ENCODE data around the gene CNTN1. TPM values are rescaled to one million over a fixed set of nuclear protein-coding genes. Genes with fewer than 3 reads are reported as not detected.

The CNTN1 gene
- total and polyA plus RNA-seq, 9 of the 15 experiments (the other 6 are each of a cell fraction or from before 2014, with no cell fraction given): 0.16 TPM; not detected in 8

DNA sequence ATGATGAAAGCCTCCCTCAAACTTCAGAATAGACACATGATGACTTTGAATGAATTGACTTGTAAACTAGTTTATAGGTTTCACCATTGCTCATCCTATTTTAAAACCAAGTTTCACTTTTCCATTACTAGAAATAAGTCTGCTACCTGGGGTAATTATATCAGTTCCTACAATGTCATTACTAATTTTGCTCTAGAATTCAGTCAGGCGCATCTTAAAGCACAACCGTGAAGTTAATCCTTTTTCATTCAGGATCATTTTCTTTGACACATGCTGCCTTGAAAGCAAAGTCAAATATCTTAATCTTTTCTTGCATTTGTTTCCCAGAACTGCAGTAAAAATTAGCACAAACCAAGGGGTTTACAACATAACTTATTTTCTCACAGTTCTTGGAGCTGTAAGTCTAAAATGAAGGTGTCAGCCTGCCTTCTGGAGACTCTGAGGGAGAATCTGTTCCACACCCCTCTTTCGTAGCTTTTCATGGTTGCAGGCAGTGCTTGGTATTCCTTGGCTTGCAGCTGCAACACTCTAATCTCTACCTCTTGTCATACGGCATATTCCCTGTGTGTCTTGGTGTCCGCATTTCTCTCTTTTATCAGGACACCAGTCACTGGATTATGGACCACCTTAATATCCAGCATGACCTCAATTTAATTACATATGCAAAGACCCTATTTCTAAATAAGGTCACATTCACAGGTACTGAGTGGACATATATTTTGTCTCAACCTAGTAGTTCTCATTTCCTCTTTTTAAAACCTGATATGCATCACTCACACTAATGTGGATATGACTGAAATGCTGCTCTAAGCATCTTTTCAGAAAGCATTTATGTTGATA is 381.6 kb downstream of the CNTN1 start:
- Histone ChIP-seq H3K36me3 (ENCODE audit: control insufficient read depth, insufficient read depth, low read length) (no peaks in the 10 kb centered on the region), H2AFZ (ENCODE audit: low read depth, low read length) (no peak overlapping the region), H3K9ac (ENCODE audit: insufficient read depth in 1 of 2, low read depth in 2 of 2, low read length in 2 of 2) (no peak overlapping the region), H3K4me2 (ENCODE audit: insufficient read depth, low read length) (no peak overlapping the region), H3K9me1 (ENCODE audit: control insufficient read depth, insufficient read depth, low read length) (no peaks in the 10 kb centered on the region), H4K20me1 (replicated peaks; ENCODE audit: control insufficient read depth, insufficient read depth, low read length) (no peaks in the 10 kb centered on the region), H3K27ac (ENCODE audit: extremely low read depth, low read depth, low read length) (no peak overlapping the region), H3K4me3 (no peak overlapping the region), H3K79me2 (ENCODE audit: control insufficient read depth, insufficient read depth, low read length) (no peaks in the 10 kb centered on the region), H3K27me3 (ENCODE audit: control insufficient read depth in 2 of 2, insufficient read depth in 2 of 2, low read length in 2 of 2) (no peaks in the 10 kb centered on the region), H3K9me3 (replicated peaks; ENCODE audit: control insufficient read depth, insufficient read depth, low read depth, low read length) (no peaks in the 10 kb centered on the region), H3K4me1 (replicated peaks in 1 of 2; ENCODE audit: control insufficient read depth in 2 of 2, insufficient read depth in 2 of 2, low read length in 2 of 2) (no peaks in the 10 kb centered on the region)
- 2% methylated on average over 5 of the region's 5 CpGs for WGBS (ENCODE audit: insufficient coverage, low coverage, missing lambda C conversion rate)
- no TSS peak for BruUV-seq (replicated peaks)
- ATAC-seq (no peak), FAIRE-seq (no peak), DNase-seq (ENCODE audit: extremely low read depth in 1 of 4, low spot score in 3 of 4) (no peak)
- CTCF ChIA-PET (ENCODE audit: low intra/inter-chr PET ratio): no interaction called here
- POLR2A ChIA-PET: interaction anchor here (0.5 kb wide), 1 partner anchor 180 kb away, joined by 3 read pairs; no protein-coding TSS in a partner anchor
- in situ Hi-C loops (cut with MboI): no loop called here
- intact Hi-C loops (cut with micrococcal nuclease): no loop called here
- TF ChIP-seq RBBP5 (IDR thresholded peaks at IDR 0.05; ENCODE audit: borderline replicate concordance, insufficient read depth, low read length, poor library complexity, severe bottlenecking) (no peak), U2AF2 (optimal IDR thresholded peaks at IDR 0.05; ENCODE audit: low read depth, low read length) (no peak), COPS2 (conservative IDR thresholded peaks at IDR 0.05) (no peak), SREBF1 (IDR thresholded peaks at IDR 0.05; ENCODE audit: borderline replicate concordance, low read depth, low read length) (no peak), ZNF431 (CRISPR knock-in tag; IDR thresholded peaks at IDR 0.05) (no peak), PRMT5 (CRISPR knock-in tag; IDR thresholded peaks at IDR 0.05) (no peak), POLR3A (IDR thresholded peaks at IDR 0.05; ENCODE audit: borderline replicate concordance, extremely low read depth, insufficient read depth, insufficient read length) (no peak), ZNF77 (CRISPR knock-in tag; IDR thresholded peaks at IDR 0.05) (no peak), CREM (IDR thresholded peaks at IDR 0.05; ENCODE audit: low read depth) (no peak), U2AF1 (optimal IDR thresholded peaks at IDR 0.05; ENCODE audit: low read depth, low read length) (no peak), PHTF2 (CRISPR knock-in tag; IDR thresholded peaks at IDR 0.05) (no peak), CAMTA2 (CRISPR knock-in tag; conservative IDR thresholded peaks at IDR 0.05) (no peak), NFYB (IDR thresholded peaks at IDR 0.05; ENCODE audit: extremely low read depth, insufficient read length) (no peak)
- TF ChIP-seq, protein P1, sequence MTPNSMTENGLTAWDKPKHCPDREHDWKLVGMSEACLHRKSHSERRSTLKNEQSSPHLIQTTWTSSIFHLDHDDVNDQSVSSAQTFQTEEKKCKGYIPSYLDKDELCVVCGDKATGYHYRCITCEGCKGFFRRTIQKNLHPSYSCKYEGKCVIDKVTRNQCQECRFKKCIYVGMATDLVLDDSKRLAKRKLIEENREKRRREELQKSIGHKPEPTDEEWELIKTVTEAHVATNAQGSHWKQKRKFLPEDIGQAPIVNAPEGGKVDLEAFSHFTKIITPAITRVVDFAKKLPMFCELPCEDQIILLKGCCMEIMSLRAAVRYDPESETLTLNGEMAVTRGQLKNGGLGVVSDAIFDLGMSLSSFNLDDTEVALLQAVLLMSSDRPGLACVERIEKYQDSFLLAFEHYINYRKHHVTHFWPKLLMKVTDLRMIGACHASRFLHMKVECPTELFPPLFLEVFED (CRISPR knock-in tag; conservative IDR thresholded peaks at IDR 0.05): no peak
- TF ChIP-seq, protein P2, sequence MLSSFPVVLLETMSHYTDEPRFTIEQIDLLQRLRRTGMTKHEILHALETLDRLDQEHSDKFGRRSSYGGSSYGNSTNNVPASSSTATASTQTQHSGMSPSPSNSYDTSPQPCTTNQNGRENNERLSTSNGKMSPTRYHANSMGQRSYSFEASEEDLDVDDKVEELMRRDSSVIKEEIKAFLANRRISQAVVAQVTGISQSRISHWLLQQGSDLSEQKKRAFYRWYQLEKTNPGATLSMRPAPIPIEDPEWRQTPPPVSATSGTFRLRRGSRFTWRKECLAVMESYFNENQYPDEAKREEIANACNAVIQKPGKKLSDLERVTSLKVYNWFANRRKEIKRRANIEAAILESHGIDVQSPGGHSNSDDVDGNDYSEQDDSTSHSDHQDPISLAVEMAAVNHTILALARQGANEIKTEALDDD (IDR thresholded peaks at IDR 0.05): no peak
